Measurements from ENCODE around the gene WARS2.

GRCh38 chr1:119112791-119113190 lies 27.7 kb downstream of the WARS2 start:
- TF ChIP-seq, protein P1, sequence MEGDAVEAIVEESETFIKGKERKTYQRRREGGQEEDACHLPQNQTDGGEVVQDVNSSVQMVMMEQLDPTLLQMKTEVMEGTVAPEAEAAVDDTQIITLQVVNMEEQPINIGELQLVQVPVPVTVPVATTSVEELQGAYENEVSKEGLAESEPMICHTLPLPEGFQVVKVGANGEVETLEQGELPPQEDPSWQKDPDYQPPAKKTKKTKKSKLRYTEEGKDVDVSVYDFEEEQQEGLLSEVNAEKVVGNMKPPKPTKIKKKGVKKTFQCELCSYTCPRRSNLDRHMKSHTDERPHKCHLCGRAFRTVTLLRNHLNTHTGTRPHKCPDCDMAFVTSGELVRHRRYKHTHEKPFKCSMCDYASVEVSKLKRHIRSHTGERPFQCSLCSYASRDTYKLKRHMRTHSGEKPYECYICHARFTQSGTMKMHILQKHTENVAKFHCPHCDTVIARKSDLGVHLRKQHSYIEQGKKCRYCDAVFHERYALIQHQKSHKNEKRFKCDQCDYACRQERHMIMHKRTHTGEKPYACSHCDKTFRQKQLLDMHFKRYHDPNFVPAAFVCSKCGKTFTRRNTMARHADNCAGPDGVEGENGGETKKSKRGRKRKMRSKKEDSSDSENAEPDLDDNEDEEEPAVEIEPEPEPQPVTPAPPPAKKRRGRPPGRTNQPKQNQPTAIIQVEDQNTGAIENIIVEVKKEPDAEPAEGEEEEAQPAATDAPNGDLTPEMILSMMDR (conservative IDR thresholded peaks at IDR 0.05; ENCODE audit: low read depth, low read length): no peak
- TF ChIP-seq EZH2 (IDR thresholded peaks at IDR 0.05; ENCODE audit: borderline replicate concordance, low read depth, low read length, poor library complexity, severe bottlenecking): no peak
